ENCODE data around the gene ANKRD23. TPM values are rescaled to one million over a fixed set of nuclear protein-coding genes. Genes with fewer than 3 reads are reported as not detected.
A peak's percentile ranks its signal among the peaks of the same experiment; 100 is the strongest.

The ANKRD23 gene
- total and polyA plus RNA-seq, 2 of the 13 experiments (the other 11 are each of a cell fraction or from before 2014, with no cell fraction given): 1.5 to 1.6 TPM

DNA sequence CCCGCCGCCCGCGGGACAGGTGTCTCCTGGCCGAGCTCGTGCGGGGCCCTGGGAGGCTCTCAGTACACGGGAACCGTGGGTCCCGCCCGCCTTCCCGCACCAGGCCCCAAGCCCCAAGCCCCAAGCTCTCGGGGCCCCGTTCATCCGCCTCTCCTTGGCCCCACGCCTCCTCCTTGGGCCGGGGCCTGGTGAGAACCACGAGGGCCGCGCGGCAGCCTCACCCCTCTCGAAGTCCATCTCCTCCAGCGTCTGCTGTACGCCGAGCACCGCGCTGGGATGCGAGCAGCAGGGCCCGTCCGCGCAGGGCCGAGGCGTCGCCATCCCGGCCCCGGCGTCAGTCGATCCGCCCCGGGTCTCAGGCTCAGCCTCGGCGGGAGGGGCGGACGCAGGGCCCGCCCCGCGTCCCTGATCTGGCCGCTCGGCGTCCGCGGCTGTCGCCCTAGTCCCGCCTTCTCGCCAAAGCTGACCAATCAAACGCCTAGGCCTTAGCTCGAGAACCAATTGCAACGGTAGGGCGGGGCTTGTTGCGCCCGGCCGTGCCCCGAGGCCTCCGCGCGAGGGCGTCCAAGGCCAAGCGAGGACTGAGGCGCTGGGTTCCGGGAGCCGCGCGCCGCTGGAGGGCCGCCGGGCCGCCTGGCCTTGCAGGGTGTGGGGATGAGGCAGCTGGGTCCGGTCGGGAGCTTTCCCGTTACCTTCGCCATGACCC lies 14.0 kb upstream of the ANKRD23 start, which contains the start of gene ANKRD39 (continued):
- TF ChIP-seq ZNF251 (CRISPR knock-in tag; IDR thresholded peaks at IDR 0.05): 0 out of 2 replicates have a peak, but pooled peaks have one; percentile 80
- peak; percentile 68 for TF ChIP-seq PITX1 (CRISPR knock-in tag; IDR thresholded peaks at IDR 0.05)
- TF ChIP-seq ZNF737 (CRISPR knock-in tag; IDR thresholded peaks at IDR 0.05; ENCODE audit: borderline replicate concordance): no peak
- peak; percentile 58 for TF ChIP-seq PHF20 (CRISPR knock-in tag; IDR thresholded peaks at IDR 0.05)
- TF ChIP-seq ZNF768 (CRISPR knock-in tag; IDR thresholded peaks at IDR 0.05): peak; percentile 71
- peak; percentile 83; the same call in 1 of the 2 replicates for TF ChIP-seq ZNF746 (CRISPR knock-in tag; IDR thresholded peaks at IDR 0.05)
- TF ChIP-seq GTF2F1 (IDR thresholded peaks at IDR 0.05; ENCODE audit: low read length): 0 out of 2 replicates have a peak, but pooled peaks have one; percentile 23
- no peak for TF ChIP-seq ZFP36 (IDR thresholded peaks at IDR 0.05; ENCODE audit: borderline replicate concordance, low read depth, low read length, partially characterized antibody)
- peak; percentile 24; the same call in 1 of the 2 replicates for TF ChIP-seq ZC3H4 (CRISPR knock-in tag; IDR thresholded peaks at IDR 0.05; ENCODE audit: borderline replicate concordance)
- TF ChIP-seq HHEX (CRISPR knock-in tag; IDR thresholded peaks at IDR 0.05): no peak
- peak; percentile 57; the same call in 1 of the 2 replicates for TF ChIP-seq ZNF792 (CRISPR knock-in tag; IDR thresholded peaks at IDR 0.05)
- no peak for TF ChIP-seq ZNF17 (CRISPR knock-in tag; IDR thresholded peaks at IDR 0.05)
- TF ChIP-seq IKZF1 (IDR thresholded peaks at IDR 0.05): no peak
- TF ChIP-seq ASH2L (IDR thresholded peaks at IDR 0.05; ENCODE audit: insufficient read length, low read depth, low read length): peak; percentile 73
- peak; percentile 82 for TF ChIP-seq ZNF564 (CRISPR knock-in tag; IDR thresholded peaks at IDR 0.05)
- no peak for TF ChIP-seq HOXA9 (CRISPR knock-in tag; IDR thresholded peaks at IDR 0.05; ENCODE audit: borderline replicate concordance)
- TF ChIP-seq BORCS8-MEF2B (CRISPR knock-in tag; IDR thresholded peaks at IDR 0.05): peak; percentile 96
- peak; percentile 83 for TF ChIP-seq SKI (IDR thresholded peaks at IDR 0.05; ENCODE audit: partially characterized antibody)
- TF ChIP-seq TFDP2 (CRISPR knock-in tag; IDR thresholded peaks at IDR 0.05): peak; percentile 56; the same call in 1 of the 2 replicates
- TF ChIP-seq NFKBIZ (CRISPR knock-in tag; IDR thresholded peaks at IDR 0.05): no peak; the same call in 1 of the 2 replicates
- peak; percentile 84; the same call in 1 of the 2 replicates for TF ChIP-seq NR1H2 (CRISPR knock-in tag; IDR thresholded peaks at IDR 0.05; ENCODE audit: borderline replicate concordance, low read depth)
- no peak for TF ChIP-seq ATF1 (CRISPR knock-in tag; IDR thresholded peaks at IDR 0.05)
- TF ChIP-seq ZNF572 (CRISPR knock-in tag; IDR thresholded peaks at IDR 0.05): 0 out of 2 replicates have a peak, but pooled peaks have one; percentile 61
- TF ChIP-seq CC2D1A (CRISPR knock-in tag; IDR thresholded peaks at IDR 0.05): no peak
- peak; percentile 19; the same call in 1 of the 2 replicates for TF ChIP-seq ZSCAN12 (CRISPR knock-in tag; IDR thresholded peaks at IDR 0.05)
- peak; percentile 87; the same call in 1 of the 2 replicates for TF ChIP-seq KDM3A (CRISPR knock-in tag; IDR thresholded peaks at IDR 0.05; ENCODE audit: low read depth)
- TF ChIP-seq ZNF674 (CRISPR knock-in tag; IDR thresholded peaks at IDR 0.05; ENCODE audit: low read depth): no peak
- TF ChIP-seq EEA1 (CRISPR knock-in tag; IDR thresholded peaks at IDR 0.05; ENCODE audit: borderline replicate concordance): peak; percentile 93
- TF ChIP-seq HOXD1 (CRISPR knock-in tag; IDR thresholded peaks at IDR 0.05): no peak
- TF ChIP-seq RBM39 (IDR thresholded peaks at IDR 0.05; ENCODE audit: low read depth, low read length, poor library complexity, severe bottlenecking): peak; percentile 94
- no peak for TF ChIP-seq ZNF7 (CRISPR knock-in tag; IDR thresholded peaks at IDR 0.05)
- TF ChIP-seq ZNF10 (CRISPR knock-in tag; IDR thresholded peaks at IDR 0.05; ENCODE audit: borderline replicate concordance, low read depth): no peak
- peak; percentile 6; the same call in 1 of the 2 replicates for TF ChIP-seq ZNF460 (CRISPR knock-in tag; IDR thresholded peaks at IDR 0.05; ENCODE audit: borderline replicate concordance)
- TF ChIP-seq ZNF160 (CRISPR knock-in tag; IDR thresholded peaks at IDR 0.05): 0 out of 2 replicates have a peak, but pooled peaks have one; percentile 36

Data from HepG2 (cell line).